Esophagus muscularis mucosa (tissue), 3 donors: ENCODE data around the gene CALHM5.

Experiments used
- CTCF ChIP-seq, 3 experiments: fragments of 200-600 bp in 2 of 3; fragments of 450-650 bp in 1 of 3; sonication (generic) in 2 of 3; IDR thresholded peaks; one replicate each; pipeline ENCODE4 v1.5.1; 2017 to 2019; ENCODE audit warnings: antibody characterized with exemption in 3 of 3, mild to moderate bottlenecking in 2 of 3, moderate library complexity in 1 of 3
- POLR2AphosphoS5 ChIP-seq, 2 donors: sonication (generic); formaldehyde crosslinking; IDR thresholded peaks; one replicate each; pipeline ENCODE4 v1.6.1; 2017; ENCODE audit warnings: antibody characterized with exemption in 2 of 2

- TF ChIP-seq CTCF (IDR thresholded peaks at IDR 0.05) (no peak), POLR2AphosphoS5 (IDR thresholded peaks at IDR 0.05) (no peak)
Observed at GRCh38 chr6:116515141-116515540, 3.7 kb downstream of the CALHM5 start.
